K562 (cell line): ENCODE measurements around the gene KNOP1. TPM values are rescaled to one million over a fixed set of nuclear protein-coding genes. Genes with fewer than 3 reads are reported as not detected.

Experiments used
- CBFA2T3 ChIP-seq: fragments of 450-650 bp; IDR thresholded peaks from 2 replicates; pipeline ENCODE4 v1.6.1; 2017
- CC2D1A ChIP-seq: fragments of 450-650 bp; IDR thresholded peaks from 2 replicates; pipeline ENCODE4 v1.6.1; 2017; ENCODE audit warnings: mild to moderate bottlenecking
- COPS2 ChIP-seq: fragments of 450-650 bp; conservative IDR thresholded peaks from 2 replicates; pipeline ENCODE4 v1.6.1; 2016; ENCODE audit warnings: mild to moderate bottlenecking, moderate library complexity
- EHMT2 ChIP-seq: fragments of 450-650 bp; IDR thresholded peaks from 2 replicates; pipeline ENCODE4 v1.6.1; 2018; ENCODE audit warnings: antibody characterized with exemption
- FOXK2 ChIP-seq, 2 experiments: fragments of 450-650 bp; IDR thresholded peaks in 1 of 2; conservative IDR thresholded peaks in 1 of 2; 2 replicates each; pipeline ENCODE4 v1.6.1; 2016; ENCODE audit warnings: low read depth in 2 of 2, mild to moderate bottlenecking in 1 of 2
- FOXP1 ChIP-seq: sonication (generic); formaldehyde crosslinking; IDR thresholded peaks from 2 replicates; pipeline ENCODE4 v1.8.0; 2022; ENCODE audit warnings: mild to moderate bottlenecking, missing genetic modification reagents
- JUND ChIP-seq, 2 experiments: IDR thresholded peaks; 2 replicates in 1 of 2; 3 replicates in 1 of 2; pipeline ENCODE4 v1.6.1; 2011; ENCODE audit warnings: borderline replicate concordance in 2 of 2, low read depth in 2 of 2, low read length in 2 of 2, improper control_type of control experiment in 1 of 2, missing biosample characterization in 1 of 2, missing genetic modification characterization in 1 of 2, missing genetic modification reagents in 1 of 2
- RERE ChIP-seq: sonication (generic); formaldehyde crosslinking; IDR thresholded peaks from 2 replicates; pipeline ENCODE4 v1.8.0; 2023; ENCODE audit warnings: missing genetic modification reagents, mild to moderate bottlenecking, borderline replicate concordance
- SNRNP70 ChIP-seq: fragments of 200-400 bp; formaldehyde crosslinking; optimal IDR thresholded peaks from 2 replicates; pipeline ENCODE3; 2017; ENCODE audit warnings: low read depth, low read length
- STAG1 ChIP-seq: sonication (generic); formaldehyde crosslinking; IDR thresholded peaks from 2 replicates; pipeline ENCODE4 v1.5.0; 2020; ENCODE audit warnings: missing genetic modification reagents, borderline replicate concordance
- STAT5B ChIP-seq: fragments of 250-450 bp; sonication (Bioruptor Pico); IDR thresholded peaks from 2 replicates; pipeline ENCODE4 v1.8.0; 2021; ENCODE audit warnings: mild to moderate bottlenecking, inconsistent platforms
- ZNF431 ChIP-seq: sonication (generic); formaldehyde crosslinking; IDR thresholded peaks from 2 replicates; pipeline ENCODE4 v1.8.0; 2022; ENCODE audit warnings: mild to moderate bottlenecking, missing genetic modification reagents
- polyA plus RNA-seq, 8 experiments: library from polyadenylated mRNA; depleted of rRNA in 4 of 8; stranded (reverse) in 5 of 8; unstranded in 3 of 8; fragments of >200 nt; fragmentation: Nextera tagmentation in 2 of 8; fragmentation: Illumina TruSeq in 1 of 8; extraction: Ambion mirVana in 2 of 8; extraction: Trizol in 1 of 8; gene quantifications; 2 replicates each; pipeline versions ENCODE4 v1.2.1 to v1.2.3, GENCODE V29; 2011 to 2014; ENCODE audit warnings: inconsistent platforms in 1 of 8, missing spikeins in 1 of 8
- total RNA-seq, 7 experiments: library from RNA; depleted of rRNA in 6 of 7; stranded (reverse); fragments of >200 nt in 6 of 7; fragmentation: Illumina TruSeq in 2 of 7; extraction: Trizol in 2 of 7; gene quantifications; 2 replicates each; pipeline versions ENCODE4 v1.2.1 to v1.2.3, GENCODE V29; 2011 to 2021; ENCODE audit warnings: low replicate concordance in 1 of 7

The KNOP1 gene
- total and polyA plus RNA-seq, 9 of the 15 experiments (the other 6 are each of a cell fraction or from before 2014, with no cell fraction given) = 22.4 to 57.6 (median 39.3) TPM

DNA sequence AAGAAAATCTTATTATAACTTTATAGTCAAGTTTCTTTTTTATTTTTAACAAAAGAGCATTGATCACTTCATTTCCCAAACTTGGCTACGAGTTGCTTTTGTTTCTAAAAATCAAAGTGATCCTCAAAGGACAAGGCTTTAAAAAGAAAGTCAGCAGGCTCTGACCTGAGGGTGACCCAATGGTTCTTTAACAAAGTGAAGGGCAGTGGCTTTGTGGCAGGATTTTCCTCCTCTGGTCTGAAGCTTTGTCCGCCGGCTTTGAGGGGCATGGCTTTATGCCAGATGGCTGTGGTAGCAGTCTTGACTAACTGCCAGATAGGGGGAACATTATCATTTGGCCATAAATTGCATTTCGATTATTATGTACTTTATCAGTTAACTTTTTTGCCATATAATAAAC lies 28.5 kb upstream of the KNOP1 start (continued):
- TF ChIP-seq RERE (CRISPR knock-in tag) (no peak), JUND (IDR thresholded peaks at IDR 0.05; ENCODE audit: borderline replicate concordance, low read depth, low read length) (no peak), JUND (tag; IDR thresholded peaks at IDR 0.05; ENCODE audit: borderline replicate concordance, low read depth, low read length) (no peak), FOXP1 (CRISPR knock-in tag) (no peak), FOXK2 (conservative IDR thresholded peaks at IDR 0.05 in 1 of 2, IDR thresholded peaks at IDR 0.05 in 1 of 2; ENCODE audit: low read depth in 2 of 2) (no peak), ZNF431 (CRISPR knock-in tag) (no peak), EHMT2 (no peak), CBFA2T3 (no peak), SNRNP70 (no peak), COPS2 (no peak), STAT5B (CRISPR knock-in tag) (no peak), STAG1 (no peak), CC2D1A (no peak)
